SHP77 (cell line): Measurements from ENCODE around the gene NT5E.
"Not testable (repeated sequence)": the region's sequence is repeated elsewhere in the genome, so short reads cannot be mapped to it uniquely, and the experiment has no call there.

Source experiments
- DNase-seq, 2 experiments: peaks; one replicate each; lab custom pipeline; 2025; lab: John Stamatoyannopoulos, UW

The NT5E gene

GRCh38 chr6:85449818-85450759 lies at the start of gene NT5E:
Gene NT5E (plus strand): TSS chr6:85450083. CDS start chr6:85450140, 57 bp downstream.
- DNase-seq = no peak

GRCh38 chr6:85400331-85400730 lies 49.6 kb upstream of the NT5E start:
- DNase-seq = no peak

GRCh38 chr6:85401186-85402021 lies 48.5 kb upstream of the NT5E start:
- DNase-seq = no peak

- DNase-seq = no peak
Observed at GRCh38 chr6:85402071-85402470, 47.8 kb upstream of the NT5E start.

GRCh38 chr6:85402922-85403321 lies 47.0 kb upstream of the NT5E start:
- no peak for DNase-seq

- no peak for DNase-seq
Observed at GRCh38 chr6:85403331-85404015, 46.4 kb upstream of the NT5E start.

GRCh38 chr6:85404016-85404563 lies 45.8 kb upstream of the NT5E start:
- DNase-seq = not testable (repeated sequence)

- no peak for DNase-seq
Observed at GRCh38 chr6:85404564-85405174, 45.2 kb upstream of the NT5E start.

GRCh38 chr6:85405175-85405852 lies 44.6 kb upstream of the NT5E start:
- no peak for DNase-seq

GRCh38 chr6:85405853-85406198 lies 44.1 kb upstream of the NT5E start:
- DNase-seq = no peak

- DNase-seq = no peak
Observed at GRCh38 chr6:85406641-85407075, 43.2 kb upstream of the NT5E start.

- no peak for DNase-seq
Observed at GRCh38 chr6:85408039-85408438, 41.8 kb upstream of the NT5E start.

- no peak for DNase-seq
Observed at GRCh38 chr6:85412911-85413430, 36.9 kb upstream of the NT5E start.

GRCh38 chr6:85416049-85416448 lies 33.8 kb upstream of the NT5E start:
- no peak for DNase-seq

- DNase-seq = no peak
Observed at GRCh38 chr6:85416766-85417165, 33.1 kb upstream of the NT5E start.

- DNase-seq = no peak
Observed at GRCh38 chr6:85417336-85417735, 32.5 kb upstream of the NT5E start.

GRCh38 chr6:85418059-85418458 lies 31.8 kb upstream of the NT5E start:
- no peak for DNase-seq

GRCh38 chr6:85419046-85419759 lies 30.7 kb upstream of the NT5E start:
- DNase-seq = no peak

- DNase-seq = no peak
Observed at GRCh38 chr6:85420551-85420950, 29.3 kb upstream of the NT5E start.

- DNase-seq = no peak
Observed at GRCh38 chr6:85421181-85421580, 28.7 kb upstream of the NT5E start.
